ENCODE data around the gene PPP1R3G. TPM values are rescaled to one million over a fixed set of nuclear protein-coding genes. Genes with fewer than 3 reads are reported as not detected.

The PPP1R3G gene
- total RNA-seq, 1 donor from 2014 or later: 4.4 TPM

DNA sequence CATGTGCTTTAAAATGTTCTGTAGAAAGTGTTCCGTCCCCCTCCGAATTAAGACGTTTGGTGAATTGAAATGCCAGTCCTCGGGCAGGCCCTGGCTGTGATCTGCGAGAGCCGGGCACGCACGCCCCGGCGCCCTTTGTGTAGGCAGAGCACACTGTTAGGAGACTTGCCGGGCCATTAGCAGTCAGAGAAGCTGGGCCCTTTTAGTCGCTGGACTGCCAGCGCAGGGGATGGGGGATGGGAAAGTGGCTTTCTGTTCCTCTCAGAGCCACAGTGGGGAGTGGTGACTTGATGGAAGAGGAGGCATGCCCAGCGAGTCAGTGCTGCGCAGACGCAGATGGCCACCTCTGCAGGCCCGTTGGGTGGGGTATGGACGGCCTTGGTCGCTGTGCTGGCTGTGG, 2.2 kb downstream of the PPP1R3G start:
- no peak for TF ChIP-seq POLR2A (IDR thresholded peaks at IDR 0.05)
- no peak for TF ChIP-seq POLR2AphosphoS5 (IDR thresholded peaks at IDR 0.05; ENCODE audit: insufficient read depth in 1 of 2, low read depth in 1 of 2)
- TF ChIP-seq, protein P1, sequence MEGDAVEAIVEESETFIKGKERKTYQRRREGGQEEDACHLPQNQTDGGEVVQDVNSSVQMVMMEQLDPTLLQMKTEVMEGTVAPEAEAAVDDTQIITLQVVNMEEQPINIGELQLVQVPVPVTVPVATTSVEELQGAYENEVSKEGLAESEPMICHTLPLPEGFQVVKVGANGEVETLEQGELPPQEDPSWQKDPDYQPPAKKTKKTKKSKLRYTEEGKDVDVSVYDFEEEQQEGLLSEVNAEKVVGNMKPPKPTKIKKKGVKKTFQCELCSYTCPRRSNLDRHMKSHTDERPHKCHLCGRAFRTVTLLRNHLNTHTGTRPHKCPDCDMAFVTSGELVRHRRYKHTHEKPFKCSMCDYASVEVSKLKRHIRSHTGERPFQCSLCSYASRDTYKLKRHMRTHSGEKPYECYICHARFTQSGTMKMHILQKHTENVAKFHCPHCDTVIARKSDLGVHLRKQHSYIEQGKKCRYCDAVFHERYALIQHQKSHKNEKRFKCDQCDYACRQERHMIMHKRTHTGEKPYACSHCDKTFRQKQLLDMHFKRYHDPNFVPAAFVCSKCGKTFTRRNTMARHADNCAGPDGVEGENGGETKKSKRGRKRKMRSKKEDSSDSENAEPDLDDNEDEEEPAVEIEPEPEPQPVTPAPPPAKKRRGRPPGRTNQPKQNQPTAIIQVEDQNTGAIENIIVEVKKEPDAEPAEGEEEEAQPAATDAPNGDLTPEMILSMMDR (IDR thresholded peaks at IDR 0.05): no peak
- no peaks in the 10 kb centered on the region for H3K27me3 ChIP-seq
- no peak overlapping the region for H3K27ac ChIP-seq
- no peaks in the 10 kb centered on the region for H3K9me3 ChIP-seq
- H3K36me3 ChIP-seq: no peaks in the 10 kb centered on the region
- H3K4me1 ChIP-seq: peaks cover 36% of the 10 kb centered on the region
- peak in 1 of 2 donors; percentile 79 for DNase-seq (ENCODE audit: extremely low spot score in 2 of 2)
- H3K4me3 ChIP-seq: no peak overlapping the region
- intact Hi-C loops (cut with DNase I): no loop called here

DNA sequence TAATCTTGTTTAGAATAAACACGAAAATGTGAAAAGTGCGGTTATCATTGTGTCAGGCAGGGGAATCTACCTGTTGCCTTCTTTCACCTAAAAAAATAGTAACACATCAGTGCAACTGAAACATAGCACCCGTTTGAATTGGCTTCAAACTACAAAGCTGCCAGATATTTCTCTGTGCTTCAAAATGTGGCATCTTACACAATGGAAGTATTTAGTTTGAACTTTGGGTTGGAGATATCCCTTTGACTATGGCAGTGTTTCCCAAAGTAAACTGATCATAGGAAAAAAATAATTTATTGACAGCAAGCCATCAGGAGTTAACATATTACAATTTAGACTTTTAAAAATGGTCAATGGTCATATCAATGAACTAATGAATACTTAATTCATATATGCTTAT, 3.6 kb downstream of the PPP1R3G start:
- no peak for DNase-seq (ENCODE audit: extremely low spot score in 2 of 2)
- Histone ChIP-seq H3K27me3 (no peaks in the 10 kb centered on the region), H3K4me1 (peaks cover 26% of the 10 kb centered on the region), H3K36me3 (no peaks in the 10 kb centered on the region), H3K4me3 (no peak overlapping the region), H3K9me3 (no peaks in the 10 kb centered on the region), H3K27ac (no peak overlapping the region)
- intact Hi-C loops (cut with DNase I): no loop called here
- no peak for TF ChIP-seq POLR2AphosphoS5 (IDR thresholded peaks at IDR 0.05; ENCODE audit: insufficient read depth in 1 of 2, low read depth in 1 of 2)
- TF ChIP-seq, protein P1 (IDR thresholded peaks at IDR 0.05): no peak
- TF ChIP-seq POLR2A (IDR thresholded peaks at IDR 0.05): no peak

DNA sequence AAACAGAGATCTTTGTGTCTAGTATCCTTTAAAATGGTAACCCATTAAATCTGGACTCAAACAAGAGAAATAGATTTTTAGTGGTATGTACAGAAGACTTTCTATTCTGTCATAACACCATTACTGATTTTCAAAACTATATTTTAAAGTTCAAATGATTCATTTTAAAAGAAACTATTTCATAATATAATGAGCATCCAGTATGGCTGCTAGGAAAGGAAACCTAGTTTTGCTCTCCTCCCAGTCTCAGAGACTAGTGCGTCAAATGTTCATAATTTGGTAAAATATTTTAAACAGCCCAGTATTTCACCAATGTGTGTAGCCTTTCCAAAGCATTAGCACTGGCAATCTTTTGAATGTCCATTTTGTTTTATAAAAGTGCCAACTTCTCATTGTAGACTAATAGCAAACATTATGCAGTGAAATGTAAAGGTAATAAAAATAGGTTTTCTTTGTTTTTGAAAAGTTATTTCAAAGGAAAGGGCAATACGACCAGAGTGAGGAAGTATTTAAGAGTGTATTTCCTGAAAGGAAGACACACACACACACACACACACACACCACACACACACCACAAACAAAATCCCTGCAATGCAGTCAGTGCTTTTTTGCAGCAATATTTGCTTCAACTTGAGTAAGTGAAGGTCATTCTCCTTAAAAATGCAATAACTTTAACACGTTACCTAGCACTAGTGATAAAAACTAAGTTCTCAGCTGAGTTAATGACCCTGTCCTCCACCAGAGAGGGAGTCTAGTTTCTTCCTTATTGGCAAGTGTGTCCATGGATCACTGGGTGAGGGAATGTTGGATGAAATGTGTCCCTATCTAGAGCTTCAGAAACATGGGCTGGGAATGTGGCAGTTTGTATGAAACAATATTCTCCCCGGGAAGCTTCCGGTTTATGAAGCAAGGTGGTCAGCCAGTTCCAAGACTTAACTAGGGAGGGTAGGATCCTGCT, 4.6 kb downstream of the PPP1R3G start:
- intact Hi-C loops (cut with DNase I): no loop called here
- Histone ChIP-seq H3K27ac (no peak overlapping the region), H3K4me1 (peaks cover 26% of the 10 kb centered on the region), H3K36me3 (no peaks in the 10 kb centered on the region), H3K9me3 (no peaks in the 10 kb centered on the region), H3K27me3 (no peaks in the 10 kb centered on the region), H3K4me3 (no peak overlapping the region)
- no peak for DNase-seq (ENCODE audit: extremely low spot score in 2 of 2)
- TF ChIP-seq, protein P1 (IDR thresholded peaks at IDR 0.05): no peak
- no peak for TF ChIP-seq POLR2AphosphoS5 (IDR thresholded peaks at IDR 0.05; ENCODE audit: insufficient read depth in 1 of 2, low read depth in 1 of 2)
- no peak for TF ChIP-seq POLR2A (IDR thresholded peaks at IDR 0.05)

DNA sequence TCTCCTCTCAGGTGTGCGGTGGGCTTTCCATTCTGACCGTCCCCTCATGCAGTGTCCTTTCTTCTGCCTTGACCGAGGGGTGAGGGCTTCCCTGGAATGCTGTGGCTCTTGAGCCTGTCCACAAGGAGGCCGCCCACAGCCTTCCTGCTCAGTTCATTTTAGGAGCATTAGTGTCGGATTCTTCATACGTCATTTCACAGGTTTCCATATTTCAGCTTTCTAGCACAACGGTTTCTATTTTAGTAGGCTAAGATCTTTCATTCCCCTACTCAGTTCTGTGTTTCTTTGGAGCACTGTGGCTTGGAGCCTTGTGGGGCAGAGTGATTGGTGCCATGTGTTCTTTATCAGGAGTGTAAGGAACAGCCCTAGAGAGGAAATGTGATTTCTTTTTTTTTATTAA, 5.5 kb downstream of the PPP1R3G start:
- H3K27ac ChIP-seq: no peak overlapping the region
- H3K9me3 ChIP-seq: no peaks in the 10 kb centered on the region
- no peaks in the 10 kb centered on the region for H3K27me3 ChIP-seq
- H3K4me1 ChIP-seq: peaks cover 26% of the 10 kb centered on the region
- intact Hi-C loops (cut with DNase I): no loop called here
- DNase-seq (ENCODE audit: extremely low spot score in 2 of 2): no peak
- no peak overlapping the region for H3K4me3 ChIP-seq
- TF ChIP-seq, protein P1 (IDR thresholded peaks at IDR 0.05): no peak
- no peaks in the 10 kb centered on the region for H3K36me3 ChIP-seq

Measured in vagina (tissue), 2 donors.